Kidney capillary endothelial cell (primary cell): Measurements from ENCODE around the gene RHOA.

ENCODE experiments used
- DNase-seq: peaks from one replicate; pipeline ENCODE4 v3.0.0-alpha.2; 2018; ENCODE audit warnings: low spot score

RHOA gene

GRCh38 chr3:49324768-49325167 is 87.0 kb downstream of the RHOA start:
- DNase-seq = no peak

DNA sequence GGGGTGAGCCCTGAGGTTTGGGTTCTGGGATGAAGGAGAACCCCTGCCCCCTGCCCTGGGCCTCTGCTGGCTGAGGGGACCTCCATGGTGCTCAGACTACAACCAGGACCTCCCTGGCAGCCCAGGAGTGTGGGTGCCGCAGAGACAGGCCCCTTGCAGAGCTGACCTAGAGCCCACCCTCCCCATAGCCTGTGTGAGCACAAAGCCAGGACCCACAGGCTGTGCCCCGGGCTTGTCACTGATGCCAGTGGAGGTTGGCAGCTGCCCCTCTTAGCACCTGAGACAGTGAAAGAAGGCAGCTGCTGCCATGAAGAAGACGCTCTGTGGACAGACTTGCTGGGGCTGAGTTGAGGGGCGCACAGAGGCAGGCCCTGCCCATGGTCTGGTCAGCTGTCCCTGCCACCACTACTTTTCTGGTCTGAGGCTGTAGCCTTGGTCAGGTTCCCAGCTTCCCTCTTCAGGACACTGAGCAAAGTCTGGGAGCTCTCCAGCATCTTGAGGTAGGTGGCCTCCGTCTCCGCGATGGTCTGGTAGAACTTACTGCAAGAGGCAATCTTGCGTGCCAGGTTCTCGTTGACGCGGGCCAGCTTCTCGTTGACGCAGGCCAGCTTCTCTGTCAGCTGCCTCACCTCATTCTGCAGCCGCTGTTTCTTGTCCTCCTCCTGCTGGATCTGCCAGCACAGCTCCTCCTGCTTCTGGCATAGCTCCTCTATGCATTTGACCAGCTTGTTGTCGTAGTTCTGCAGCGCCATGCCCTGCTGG is 94.9 kb downstream of the RHOA start:
- no peak for DNase-seq

DNA sequence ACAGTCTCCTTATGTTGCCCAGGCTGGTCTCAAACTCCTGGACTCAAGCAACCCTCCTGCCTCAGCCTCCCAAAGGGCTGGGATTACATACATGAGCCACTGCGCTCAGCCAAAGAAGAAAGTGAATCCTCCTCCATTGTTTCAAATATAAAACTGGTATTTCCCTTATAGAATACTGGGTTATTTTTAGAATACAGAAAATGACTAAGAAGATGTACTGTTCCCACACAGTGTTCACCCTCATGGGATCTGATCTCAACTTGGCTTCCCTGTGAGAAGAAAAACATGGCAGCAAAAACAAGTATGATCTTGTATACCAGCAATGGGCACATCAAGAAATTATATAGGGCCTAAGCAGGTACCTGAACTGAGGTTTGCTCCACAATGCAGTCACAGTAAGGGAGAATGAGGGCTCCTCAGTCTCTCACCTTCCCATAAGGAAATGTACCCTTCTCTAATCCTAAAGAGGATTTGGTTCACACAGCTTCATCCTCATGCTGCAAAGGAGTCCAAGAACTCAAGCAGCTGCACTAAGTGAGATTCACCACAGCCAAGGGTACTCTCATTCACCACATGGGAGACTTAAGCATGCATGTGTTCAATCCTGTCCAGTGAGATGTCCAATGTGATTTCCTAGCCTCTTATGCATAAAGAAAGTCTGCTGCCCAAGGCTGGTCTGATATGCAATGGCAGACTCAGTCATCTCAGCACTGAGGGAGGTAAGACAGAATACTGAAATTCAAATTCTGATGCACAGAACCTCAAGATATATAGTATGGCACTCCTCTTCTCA is 97.7 kb downstream of the RHOA start:
- DNase-seq = peak; percentile 69

GRCh38 chr3:49311283-49311682 is 100.5 kb downstream of the RHOA start:
- DNase-seq = no peak

DNA sequence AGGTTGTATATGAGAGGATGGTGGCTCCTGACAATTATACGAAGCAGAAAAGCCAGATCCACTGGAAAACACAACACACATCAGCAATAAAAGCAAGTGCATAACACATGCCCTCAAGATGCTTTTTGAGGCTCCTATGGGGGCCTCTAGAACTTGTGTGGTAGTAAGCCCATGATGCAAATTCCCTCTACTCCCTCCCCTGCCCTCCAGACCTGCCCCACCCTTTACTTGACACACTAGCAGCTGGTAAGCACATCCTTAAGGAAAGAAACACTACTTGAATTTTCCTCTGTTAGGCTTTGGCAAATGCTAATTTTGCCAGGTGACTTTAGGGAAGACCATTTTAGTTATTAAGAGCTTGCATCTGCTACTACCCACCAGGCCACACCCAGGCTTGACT is 101.1 kb downstream of the RHOA start:
- no peak for DNase-seq
